ENCODE measurements around the gene KRT4. TPM values are rescaled to one million over a fixed set of nuclear protein-coding genes. Genes with fewer than 3 reads are reported as not detected.

Gene KRT4
- total RNA-seq, 1 experiment from 2014 or later: 5.2 TPM

DNA sequence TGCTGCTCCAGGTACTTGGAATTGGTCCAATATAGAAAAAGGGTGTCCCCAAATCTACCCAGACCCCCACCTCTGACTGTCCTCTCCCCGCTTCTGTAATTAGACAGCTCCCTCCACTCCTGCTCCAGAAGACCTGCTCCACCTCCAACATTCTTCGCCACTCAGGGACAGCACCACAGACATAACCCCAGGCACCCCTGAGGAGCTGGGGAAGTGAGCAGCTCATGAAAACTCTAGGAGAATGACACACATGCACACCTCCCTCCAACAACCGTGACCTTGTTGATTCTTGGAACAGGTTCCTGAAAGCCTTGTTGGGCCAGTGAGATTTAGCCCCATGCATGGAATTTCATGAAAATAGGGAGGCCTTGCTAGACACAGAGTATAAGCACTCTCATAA, 8.2 kb downstream of the KRT4 start:
- Mint-ChIP-seq H3K4me3 (ENCODE audit: unreplicated experiment) (no peak overlapping the region), H3K9me3 (ENCODE audit: unreplicated experiment) (peaks cover 10% of the 10 kb centered on the region), H3K4me1 (ENCODE audit: low read depth, unreplicated experiment) (peaks cover 10% of the 10 kb centered on the region), H3K36me3 (ENCODE audit: insufficient read depth, unreplicated experiment) (no peaks in the 10 kb centered on the region), H3K27me3 (ENCODE audit: insufficient read depth, unreplicated experiment) (no peaks in the 10 kb centered on the region), H3K27ac (ENCODE audit: unreplicated experiment) (no peak overlapping the region)
- DNase-seq: no peak
- no peaks in the 10 kb centered on the region for H3K9me3 ChIP-seq
- H3K4me3 ChIP-seq (ENCODE audit: low read depth, low read length): no peak overlapping the region
- BruUV-seq (replicated peaks): no TSS peak
- H3K27me3 ChIP-seq (replicated peaks; ENCODE audit: control insufficient read depth, insufficient read depth, low read length): no peaks in the 10 kb centered on the region
- no peaks in the 10 kb centered on the region for H3K36me3 ChIP-seq (ENCODE audit: control insufficient read depth, insufficient read depth, low read length)
- CTCF ChIA-PET: interaction anchor here (1.2 kb wide), 1 partner anchor 65 kb away, joined by 3 read pairs; no protein-coding TSS in a partner anchor
- POLR2A ChIA-PET: no interaction called here
- intact Hi-C loops (cut with micrococcal nuclease; ENCODE audit: unreplicated experiment): no loop called here
- H3K4me1 ChIP-seq: 0 out of 2 replicates have a peak, but pooled peaks cover under 1% of the 10 kb centered on the region
- TF ChIP-seq, protein P1, sequence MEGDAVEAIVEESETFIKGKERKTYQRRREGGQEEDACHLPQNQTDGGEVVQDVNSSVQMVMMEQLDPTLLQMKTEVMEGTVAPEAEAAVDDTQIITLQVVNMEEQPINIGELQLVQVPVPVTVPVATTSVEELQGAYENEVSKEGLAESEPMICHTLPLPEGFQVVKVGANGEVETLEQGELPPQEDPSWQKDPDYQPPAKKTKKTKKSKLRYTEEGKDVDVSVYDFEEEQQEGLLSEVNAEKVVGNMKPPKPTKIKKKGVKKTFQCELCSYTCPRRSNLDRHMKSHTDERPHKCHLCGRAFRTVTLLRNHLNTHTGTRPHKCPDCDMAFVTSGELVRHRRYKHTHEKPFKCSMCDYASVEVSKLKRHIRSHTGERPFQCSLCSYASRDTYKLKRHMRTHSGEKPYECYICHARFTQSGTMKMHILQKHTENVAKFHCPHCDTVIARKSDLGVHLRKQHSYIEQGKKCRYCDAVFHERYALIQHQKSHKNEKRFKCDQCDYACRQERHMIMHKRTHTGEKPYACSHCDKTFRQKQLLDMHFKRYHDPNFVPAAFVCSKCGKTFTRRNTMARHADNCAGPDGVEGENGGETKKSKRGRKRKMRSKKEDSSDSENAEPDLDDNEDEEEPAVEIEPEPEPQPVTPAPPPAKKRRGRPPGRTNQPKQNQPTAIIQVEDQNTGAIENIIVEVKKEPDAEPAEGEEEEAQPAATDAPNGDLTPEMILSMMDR (IDR thresholded peaks at IDR 0.05; ENCODE audit: insufficient read depth in 1 of 2, low read depth in 1 of 2, low read length in 1 of 2, severe bottlenecking in 1 of 2, unreplicated experiment in 1 of 2): no peak

DNA sequence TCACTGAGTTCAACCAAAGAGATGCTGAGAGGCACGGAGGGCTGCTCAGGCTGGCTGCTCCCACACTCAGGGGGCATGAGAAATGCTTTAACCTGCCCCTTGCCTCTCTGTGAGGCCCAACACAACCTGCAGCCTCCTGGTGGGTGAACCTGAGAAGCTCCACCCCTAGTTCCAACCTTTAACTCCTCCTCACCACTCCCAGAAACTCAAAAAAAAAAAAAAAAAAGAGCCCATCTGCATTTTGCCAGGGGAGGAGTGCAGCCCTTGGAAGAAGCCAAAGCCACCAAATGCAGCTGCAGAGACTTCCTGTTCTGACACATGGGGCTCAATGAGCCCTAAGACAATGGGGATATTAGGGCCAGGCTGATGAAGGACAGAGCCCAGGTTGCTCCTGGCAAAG, 8.9 kb downstream of the KRT4 start:
- Mint-ChIP-seq H3K9me3 (ENCODE audit: unreplicated experiment) (peaks cover 10% of the 10 kb centered on the region), H3K4me1 (ENCODE audit: low read depth, unreplicated experiment) (peaks cover 14% of the 10 kb centered on the region), H3K27me3 (ENCODE audit: insufficient read depth, unreplicated experiment) (no peaks in the 10 kb centered on the region), H3K27ac (ENCODE audit: unreplicated experiment) (no peak overlapping the region), H3K4me3 (ENCODE audit: unreplicated experiment) (no peak overlapping the region), H3K36me3 (ENCODE audit: insufficient read depth, unreplicated experiment) (no peaks in the 10 kb centered on the region)
- Histone ChIP-seq H3K4me1 (peaks cover 6% of the 10 kb centered on the region; the same call in 1 of the 2 replicates), H3K36me3 (ENCODE audit: control insufficient read depth, insufficient read depth, low read length) (no peaks in the 10 kb centered on the region), H3K4me3 (ENCODE audit: low read depth, low read length) (no peak overlapping the region), H3K27me3 (replicated peaks; ENCODE audit: control insufficient read depth, insufficient read depth, low read length) (no peaks in the 10 kb centered on the region), H3K9me3 (no peaks in the 10 kb centered on the region)
- CTCF ChIA-PET: interaction anchor here (0.5 kb wide), 1 partner anchor 344 kb away, joined by 3 read pairs; no protein-coding TSS in a partner anchor
- TF ChIP-seq, protein P1 (IDR thresholded peaks at IDR 0.05; ENCODE audit: insufficient read depth in 1 of 2, low read depth in 1 of 2, low read length in 1 of 2, severe bottlenecking in 1 of 2, unreplicated experiment in 1 of 2): no peak
- no TSS peak for BruUV-seq (replicated peaks)
- no peak for DNase-seq
- POLR2A ChIA-PET: interaction anchor here (0.6 kb wide), 1 partner anchor 9 kb away, joined by 3 read pairs; no protein-coding TSS in a partner anchor
- intact Hi-C loops (cut with micrococcal nuclease; ENCODE audit: unreplicated experiment): no loop called here

GRCh38 chr12:52802442-52802841, 11.5 kb downstream of the KRT4 start:
- H3K36me3 ChIP-seq (ENCODE audit: control insufficient read depth, insufficient read depth, low read length): no peaks in the 10 kb centered on the region
- TF ChIP-seq, protein P1 (IDR thresholded peaks at IDR 0.05; ENCODE audit: insufficient read depth in 1 of 2, low read depth in 1 of 2, low read length in 1 of 2, severe bottlenecking in 1 of 2, unreplicated experiment in 1 of 2): no peak
- no peaks in the 10 kb centered on the region for H3K9me3 ChIP-seq
- Mint-ChIP-seq H3K9me3 (ENCODE audit: unreplicated experiment) (peaks cover 10% of the 10 kb centered on the region), H3K36me3 (ENCODE audit: insufficient read depth, unreplicated experiment) (no peaks in the 10 kb centered on the region), H3K27me3 (ENCODE audit: insufficient read depth, unreplicated experiment) (no peaks in the 10 kb centered on the region), H3K4me1 (ENCODE audit: low read depth, unreplicated experiment) (peaks cover 28% of the 10 kb centered on the region), H3K27ac (ENCODE audit: unreplicated experiment) (no peak overlapping the region), H3K4me3 (ENCODE audit: unreplicated experiment) (no peak overlapping the region)
- intact Hi-C loops (cut with micrococcal nuclease; ENCODE audit: unreplicated experiment): no loop called here
- no peak for DNase-seq
- no TSS peak for BruUV-seq (replicated peaks)
- H3K4me3 ChIP-seq (ENCODE audit: low read depth, low read length): no peak overlapping the region
- ChIA-PET CTCF (interaction anchor here (0.6 to 0.7 kb wide), 2 partner anchors 16 to 177 kb away, joined by 3 read pairs; no protein-coding TSS in a partner anchor), POLR2A (no interaction called here)
- peaks cover 21% of the 10 kb centered on the region for H3K4me1 ChIP-seq
- H3K27me3 ChIP-seq (replicated peaks; ENCODE audit: control insufficient read depth, insufficient read depth, low read length): no peaks in the 10 kb centered on the region
